Endodermal cell (in vitro differentiated cells): ENCODE measurements around the gene IL1RL1. TPM values are rescaled to one million over a fixed set of nuclear protein-coding genes. Genes with fewer than 3 reads are reported as not detected.

Source experiments
- DNase-seq: peaks from one replicate; pipeline ENCODE4 v3.0.0-alpha.2; 2017
- H3K27ac ChIP-seq: 2 replicates; pipeline ENCODE4 v1.5.1; 2013; ENCODE audit warnings: mild to moderate bottlenecking, low read depth, low read length, moderate library complexity
- H3K27me3 ChIP-seq: 2 replicates; pipeline ENCODE4 v1.6.1; 2013; ENCODE audit warnings: mild to moderate bottlenecking, low read length, moderate library complexity; ENCODE audit not compliant: insufficient read depth, control insufficient read depth, poor library complexity, severe bottlenecking
- H3K36me3 ChIP-seq: 2 replicates; pipeline ENCODE4 v1.7.0; 2013; ENCODE audit warnings: mild to moderate bottlenecking, low read length, moderate library complexity; ENCODE audit not compliant: control insufficient read depth, insufficient read depth
- H3K4me1 ChIP-seq: one replicate; pipeline ENCODE4 v1.7.0; 2013; ENCODE audit warnings: low read length; ENCODE audit not compliant: control insufficient read depth, insufficient read depth
- H3K4me3 ChIP-seq: 2 replicates; pipeline ENCODE4 v1.5.1; 2013; ENCODE audit warnings: mild to moderate bottlenecking, low read length, moderate library complexity
- H3K9ac ChIP-seq: 2 replicates; pipeline ENCODE4 v1.6.1; 2013; ENCODE audit warnings: mild to moderate bottlenecking, low read length, moderate library complexity; ENCODE audit not compliant: poor library complexity, severe bottlenecking; ENCODE audit errors: extremely low read depth
- H3K9me3 ChIP-seq: 2 replicates; pipeline ENCODE4 v1.6.1; 2013; ENCODE audit warnings: mild to moderate bottlenecking, low read length, moderate library complexity; ENCODE audit not compliant: control insufficient read depth
- H3K27ac Mint-ChIP-seq: 2 replicates; pipeline ENCODE4 v1.8.0; 2020; ENCODE audit warnings: mixed read lengths
- H3K27me3 Mint-ChIP-seq: 2 replicates; pipeline ENCODE4 v1.8.0; 2021; ENCODE audit warnings: mild to moderate bottlenecking, mixed read lengths; ENCODE audit not compliant: insufficient read depth
- H3K36me3 Mint-ChIP-seq: 2 replicates; pipeline ENCODE4 v1.8.0; 2020; ENCODE audit warnings: low read depth, mixed read lengths
- H3K4me1 Mint-ChIP-seq: 2 replicates; pipeline ENCODE4 v1.8.0; 2020; ENCODE audit warnings: mixed read lengths
- H3K4me3 Mint-ChIP-seq: 2 replicates; pipeline ENCODE4 v1.8.0; 2020; ENCODE audit warnings: mild to moderate bottlenecking, moderate library complexity, mixed read lengths
- H3K9me3 Mint-ChIP-seq: 2 replicates; pipeline ENCODE4 v1.8.0; 2020; ENCODE audit warnings: mild to moderate bottlenecking, mixed read lengths
- CTCF ChIP-seq: fragments of 200-600 bp; sonication (generic); conservative IDR thresholded peaks from 2 replicates; pipeline ENCODE4 v1.5.0; 2021; ENCODE audit warnings: antibody characterized with exemption, mild to moderate bottlenecking
- WGBS, 2 experiments: methylation state at CpG; one replicate each; pipeline versions ENCODE4 v1.1.5 to v1.1.7; 2013; ENCODE audit warnings: missing lambda C conversion rate in 2 of 2, mixed read lengths in 1 of 2; ENCODE audit not compliant: insufficient coverage in 1 of 2, insufficient read length in 1 of 2; 5-methylcytosine and 5-hydroxymethylcytosine counted together
- total RNA-seq, 2 donors: library from RNA; stranded (reverse); fragmentation: NEBNext Ultra II Directional in 1 of 2; extraction: Animal tissue kit (Norgen Biotek cat#: 25700) in 1 of 2; gene quantifications; 2 replicates in 1 of 2; 3 replicates in 1 of 2; pipeline ENCODE4 v1.2.1, GENCODE V29; 2021

Gene IL1RL1
- total RNA-seq, 2 donors from 2014 or later, result 0.75 to 0.84 TPM

DNA sequence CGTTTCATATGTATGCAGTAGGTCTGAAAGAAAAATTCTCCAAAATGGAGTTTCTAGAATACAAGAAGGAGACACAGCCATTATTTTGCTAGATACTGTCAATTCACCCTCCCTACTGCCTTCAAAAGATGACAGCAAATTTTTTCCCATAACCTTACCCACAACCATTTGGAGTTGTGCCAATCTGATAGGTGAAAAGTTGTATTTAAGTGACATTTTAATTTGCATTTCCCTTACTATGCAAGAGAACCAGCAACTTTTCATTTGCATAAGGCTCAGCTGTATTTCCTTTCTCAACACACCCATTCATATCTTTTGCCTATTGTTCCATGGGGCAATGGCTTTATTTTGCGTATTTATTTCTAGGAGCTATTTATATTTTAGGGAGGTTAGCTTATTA, 80.2 kb downstream of the IL1RL1 start:
- H3K4me3 ChIP-seq, result no peak overlapping the region
- Mint-ChIP-seq H3K27ac (no peak overlapping the region), H3K27me3 (no peaks in the 10 kb centered on the region), H3K4me3 (no peak overlapping the region), H3K36me3 (no peaks in the 10 kb centered on the region), H3K4me1 (no peaks in the 10 kb centered on the region), H3K9me3 (no peaks in the 10 kb centered on the region)
- H3K9me3 ChIP-seq, result no peaks in the 10 kb centered on the region
- no peaks in the 10 kb centered on the region for H3K4me1 ChIP-seq
- H3K27me3 ChIP-seq, result no peaks in the 10 kb centered on the region
- TF ChIP-seq CTCF, result no peak
- H3K36me3 ChIP-seq, result no peaks in the 10 kb centered on the region
- DNase-seq, result no peak
- WGBS, 2 experiments, result 87 to 100% methylated on average over 1 to 2 of the region's 2 CpGs
- no peak overlapping the region for H3K27ac ChIP-seq
- H3K9ac ChIP-seq, result no peak overlapping the region

DNA sequence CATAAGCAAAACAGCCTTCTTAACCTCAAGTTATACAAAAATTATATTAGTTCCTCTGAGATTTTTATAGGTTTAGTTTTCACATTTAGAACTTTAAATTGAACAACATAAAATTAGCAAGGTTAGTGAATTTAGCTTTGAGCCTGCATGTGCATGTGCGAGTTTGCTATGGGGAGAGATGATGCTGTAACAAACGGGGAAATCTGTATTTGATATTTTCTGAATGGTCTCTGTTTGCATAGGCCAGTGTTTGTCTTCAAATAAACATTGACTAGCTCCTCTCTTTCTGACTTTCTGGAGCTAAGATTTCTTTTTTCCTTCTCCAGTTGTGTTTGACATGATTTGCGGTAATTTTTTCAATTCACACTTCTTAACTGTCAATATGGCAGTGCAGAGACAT, 80.7 kb downstream of the IL1RL1 start:
- no peaks in the 10 kb centered on the region for H3K9me3 Mint-ChIP-seq
- no peak overlapping the region for H3K27ac Mint-ChIP-seq
- H3K4me3 ChIP-seq, result no peak overlapping the region

DNA sequence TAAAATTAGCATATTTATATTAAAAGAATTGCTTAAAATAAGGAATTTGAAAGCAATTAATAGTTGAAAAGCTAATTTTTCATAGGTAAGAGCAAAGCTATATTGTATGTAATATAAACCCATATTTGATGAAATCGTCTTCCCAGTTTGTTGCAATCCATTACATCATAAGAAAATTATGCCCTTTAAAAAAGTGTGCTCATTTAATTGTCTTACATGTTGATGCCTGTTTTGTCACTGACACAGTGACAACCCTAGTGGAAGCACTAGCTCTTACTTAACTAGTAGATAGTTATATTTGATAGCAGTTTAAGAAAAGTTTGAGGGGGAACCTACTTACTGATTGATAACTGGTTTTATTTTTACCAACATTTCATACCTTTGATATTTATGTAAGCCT, 81.6 kb downstream of the IL1RL1 start:
- Mint-ChIP-seq H3K27ac (no peak overlapping the region), H3K4me1 (no peaks in the 10 kb centered on the region), H3K27me3 (no peaks in the 10 kb centered on the region), H3K4me3 (no peak overlapping the region), H3K9me3 (no peaks in the 10 kb centered on the region), H3K36me3 (no peaks in the 10 kb centered on the region)
- 0% methylated on average over 1 of the region's 1 CpG; no CpG with 5 or more reads in 1 of the 2 experiments for WGBS, 2 experiments
- H3K9me3 ChIP-seq, result no peaks in the 10 kb centered on the region
- no peaks in the 10 kb centered on the region for H3K4me1 ChIP-seq
- TF ChIP-seq CTCF, result no peak
- no peak for DNase-seq
- H3K36me3 ChIP-seq, result no peaks in the 10 kb centered on the region
- H3K27me3 ChIP-seq, result no peaks in the 10 kb centered on the region
- no peak overlapping the region for H3K9ac ChIP-seq
- no peak overlapping the region for H3K27ac ChIP-seq
- no peak overlapping the region for H3K4me3 ChIP-seq

More for the DNA sequence above, 80.7 kb downstream of the IL1RL1 start:
- Mint-ChIP-seq H3K4me1 (no peaks in the 10 kb centered on the region), H3K4me3 (no peak overlapping the region), H3K36me3 (no peaks in the 10 kb centered on the region), H3K27me3 (no peaks in the 10 kb centered on the region)
- Histone ChIP-seq H3K9ac (no peak overlapping the region), H3K27ac (no peak overlapping the region), H3K27me3 (no peaks in the 10 kb centered on the region), H3K4me1 (no peaks in the 10 kb centered on the region), H3K9me3 (no peaks in the 10 kb centered on the region), H3K36me3 (no peaks in the 10 kb centered on the region)
- 66 to 100% methylated on average over 1 to 3 of the region's 3 CpGs for WGBS, 2 experiments
- no peak for DNase-seq
- no peak for TF ChIP-seq CTCF
